GM21423 (cell line): ENCODE results near the gene GIPC2.
"Not testable (repeated sequence)": the region's sequence is repeated elsewhere in the genome, so short reads cannot be mapped to it uniquely, and the experiment has no call there.

Source experiments
- ATAC-seq: cut with Tn5 transposase; IDR thresholded peaks from one replicate; pipeline ENCODE4 v1.9.1; 2021; ENCODE audit warnings: mild to moderate bottlenecking, moderate library complexity; ENCODE audit not compliant: unreplicated experiment

GIPC2 gene, protein sequence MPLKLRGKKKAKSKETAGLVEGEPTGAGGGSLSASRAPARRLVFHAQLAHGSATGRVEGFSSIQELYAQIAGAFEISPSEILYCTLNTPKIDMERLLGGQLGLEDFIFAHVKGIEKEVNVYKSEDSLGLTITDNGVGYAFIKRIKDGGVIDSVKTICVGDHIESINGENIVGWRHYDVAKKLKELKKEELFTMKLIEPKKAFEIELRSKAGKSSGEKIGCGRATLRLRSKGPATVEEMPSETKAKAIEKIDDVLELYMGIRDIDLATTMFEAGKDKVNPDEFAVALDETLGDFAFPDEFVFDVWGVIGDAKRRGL

DNA sequence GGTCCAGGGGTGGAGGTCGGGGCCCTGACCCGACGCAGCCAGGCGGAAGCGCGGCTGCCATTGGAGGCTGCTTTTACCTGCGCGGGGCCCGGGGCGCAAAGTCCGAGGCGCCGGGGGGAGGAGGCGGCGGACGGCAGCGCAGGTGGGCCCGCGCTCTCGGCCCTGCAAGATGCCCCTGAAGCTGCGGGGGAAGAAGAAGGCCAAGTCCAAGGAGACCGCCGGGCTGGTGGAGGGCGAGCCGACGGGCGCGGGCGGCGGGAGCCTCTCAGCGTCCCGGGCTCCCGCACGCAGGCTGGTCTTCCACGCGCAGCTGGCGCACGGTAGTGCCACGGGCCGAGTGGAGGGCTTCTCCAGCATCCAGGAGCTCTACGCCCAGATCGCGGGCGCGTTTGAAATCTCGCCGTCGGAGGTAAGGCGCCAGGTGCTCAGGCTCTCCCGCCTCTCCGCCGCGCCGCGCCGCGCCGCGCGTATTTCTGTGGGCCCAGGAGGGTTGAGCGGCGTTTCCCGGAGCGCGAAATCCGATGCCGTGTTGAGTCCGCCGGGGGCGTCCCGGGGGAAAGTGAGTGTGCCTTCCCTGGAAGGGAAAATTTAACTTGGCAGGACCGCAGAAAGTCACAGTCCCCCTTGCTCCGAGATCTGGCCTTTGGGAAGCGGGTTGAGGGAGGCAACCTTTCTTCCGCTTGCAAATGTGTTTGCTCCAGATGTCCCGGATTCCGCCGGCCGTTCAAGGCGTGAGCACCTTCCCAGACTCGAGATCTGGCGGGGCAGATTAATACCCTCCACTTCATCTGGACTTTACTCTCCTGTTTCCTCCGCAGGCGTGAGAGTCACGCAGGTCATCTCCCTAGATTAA is at the start of gene GIPC2:
TSS of gene GIPC2 (plus strand) at position 41 of the 853 bp plus-strand sequence. CDS start at position 170, 129 bp downstream.
- no peak for ATAC-seq

DNA sequence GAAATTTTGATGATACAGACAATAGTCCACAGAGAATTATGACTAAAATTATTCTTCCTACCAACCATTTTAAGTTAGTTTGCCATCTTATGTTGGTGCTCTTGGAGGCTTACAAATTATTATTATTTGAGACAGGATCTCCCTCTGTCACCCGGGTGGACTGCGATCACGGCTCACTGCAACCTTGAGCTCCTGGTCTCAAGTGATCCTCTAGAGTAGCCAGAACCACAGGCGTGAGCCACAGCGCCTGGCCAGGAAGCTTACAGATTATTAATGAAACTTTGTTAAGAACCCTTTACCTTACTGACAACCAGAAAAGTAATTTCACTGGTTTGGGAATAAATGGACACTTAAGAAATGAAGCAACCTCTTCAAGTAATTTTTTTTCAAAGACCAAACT is 49.0 kb upstream of the GIPC2 start:
- no peak for ATAC-seq

DNA sequence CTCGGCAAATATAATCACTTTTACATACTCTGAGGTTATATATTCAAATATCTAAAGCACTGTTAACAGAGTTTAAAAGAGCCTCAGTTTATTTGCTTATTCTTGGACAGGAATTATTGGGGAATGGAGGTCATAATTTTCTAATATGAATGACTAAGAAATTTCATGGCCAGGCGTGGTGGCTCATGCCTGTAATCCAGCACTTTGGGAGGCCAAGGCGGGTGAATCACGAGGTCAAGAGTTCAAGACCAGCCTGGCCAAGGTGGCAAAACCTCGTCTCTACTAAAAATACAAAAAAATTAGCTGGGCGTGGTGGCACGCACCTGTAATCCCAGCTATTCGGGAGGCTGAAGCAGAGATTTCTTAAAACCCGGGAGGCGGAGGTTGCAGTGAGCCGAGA is 45.2 kb upstream of the GIPC2 start:
- ATAC-seq, result not testable (repeated sequence)

DNA sequence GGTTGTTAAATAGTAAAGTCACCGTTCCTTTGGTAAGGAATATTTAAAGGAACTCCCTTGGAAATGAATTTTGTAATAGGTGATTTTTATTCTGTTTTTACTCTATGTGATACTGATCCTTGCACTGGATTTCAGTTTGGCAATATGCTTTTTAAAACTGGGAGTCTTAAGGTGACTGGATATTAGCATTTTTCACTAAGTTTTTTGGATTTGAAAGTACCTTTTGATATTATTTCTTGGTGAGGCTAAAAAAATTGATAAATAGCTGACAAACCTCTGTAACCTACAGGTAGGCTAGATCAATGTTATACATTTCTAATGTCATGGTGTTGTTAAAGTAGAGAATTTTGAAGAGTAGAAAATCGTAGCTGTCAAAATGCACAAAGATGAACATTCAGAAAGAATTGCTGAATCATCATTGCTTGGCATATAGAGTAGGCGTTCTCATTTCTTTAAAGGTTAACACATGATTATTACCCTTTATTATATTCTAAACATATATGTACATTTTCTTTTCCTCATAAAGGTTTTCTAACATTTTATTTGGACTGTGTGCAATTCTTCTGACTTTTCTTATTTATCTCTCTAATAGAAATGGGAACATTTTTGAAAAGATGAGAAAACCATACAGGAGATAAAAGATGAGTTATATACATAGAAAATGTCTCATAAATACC is 42.6 kb upstream of the GIPC2 start:
- ATAC-seq, result no peak

DNA sequence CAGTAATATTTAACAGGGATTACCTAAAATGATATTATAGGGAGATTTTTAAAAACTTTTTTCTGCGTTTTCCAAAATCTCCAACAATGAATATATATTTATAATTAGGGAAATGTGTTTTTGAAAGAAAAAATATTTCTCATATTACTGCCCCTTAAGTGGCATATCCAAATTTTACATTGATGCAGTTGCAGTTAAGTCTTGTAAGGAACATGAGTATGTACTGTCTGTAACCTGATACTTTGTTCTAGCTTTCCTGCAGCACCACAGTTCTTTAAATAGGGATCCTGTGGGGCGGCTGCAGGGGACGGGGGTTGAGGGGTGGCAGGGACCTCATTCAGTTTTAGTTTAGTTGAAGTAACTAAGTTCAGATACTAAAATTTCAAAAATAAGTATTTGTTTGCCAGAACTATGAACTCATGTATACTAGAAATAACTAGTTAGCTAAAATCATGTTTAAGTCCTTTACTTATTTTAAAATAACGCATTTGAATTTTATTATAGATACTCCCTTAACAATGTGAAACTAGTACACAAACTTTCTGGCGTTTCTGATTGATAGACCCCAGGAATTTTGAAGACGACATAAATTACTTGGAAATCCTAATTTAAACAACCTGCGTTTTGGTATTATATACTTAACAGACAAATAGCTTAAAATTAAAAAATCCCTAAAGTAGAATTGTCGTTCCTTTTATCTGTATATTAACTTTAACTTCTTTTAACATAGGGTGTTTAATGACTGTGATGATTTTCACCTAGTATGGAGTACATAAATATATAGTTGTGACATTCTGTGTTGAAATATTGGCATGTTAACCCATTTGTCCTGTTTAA is 41.7 kb upstream of the GIPC2 start:
- peak; percentile 44 for ATAC-seq

DNA sequence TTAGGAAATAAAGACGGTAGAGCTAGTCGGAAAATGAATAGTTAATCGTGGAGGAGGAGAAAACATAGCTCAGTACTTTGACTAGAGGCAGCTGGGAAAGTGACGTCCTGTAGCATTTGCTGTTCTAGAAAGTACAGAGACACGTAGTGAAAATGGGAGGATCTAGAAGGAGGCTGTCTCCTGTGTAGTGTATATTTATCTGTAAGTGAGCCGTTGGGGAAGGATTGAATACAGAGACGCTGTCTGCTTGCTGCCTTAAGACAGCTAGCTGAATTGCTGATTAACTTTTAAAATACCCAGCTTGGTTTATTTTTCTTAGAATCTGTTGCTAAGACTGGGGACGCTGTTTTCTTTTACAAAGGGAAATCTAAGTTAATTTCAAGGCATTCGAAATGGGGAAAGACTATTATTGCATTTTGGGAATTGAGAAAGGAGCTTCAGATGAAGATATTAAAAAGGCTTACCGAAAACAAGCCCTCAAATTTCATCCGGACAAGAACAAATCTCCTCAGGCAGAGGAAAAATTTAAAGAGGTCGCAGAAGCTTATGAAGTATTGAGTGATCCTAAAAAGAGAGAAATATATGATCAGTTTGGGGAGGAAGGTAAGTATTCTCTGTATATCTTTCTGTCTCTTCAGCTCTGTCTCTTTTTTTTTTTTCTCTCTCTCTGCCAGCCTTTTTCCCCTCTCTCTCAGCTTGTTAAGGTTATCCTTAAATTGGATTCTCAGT is 40.9 kb upstream of the GIPC2 start, which contains the start of gene DNAJB4:
TSS of gene DNAJB4 (plus strand) at position 221 of the 729 bp plus-strand sequence. CDS start at position 393, 172 bp downstream.
- peak; percentile 98 for ATAC-seq

DNA sequence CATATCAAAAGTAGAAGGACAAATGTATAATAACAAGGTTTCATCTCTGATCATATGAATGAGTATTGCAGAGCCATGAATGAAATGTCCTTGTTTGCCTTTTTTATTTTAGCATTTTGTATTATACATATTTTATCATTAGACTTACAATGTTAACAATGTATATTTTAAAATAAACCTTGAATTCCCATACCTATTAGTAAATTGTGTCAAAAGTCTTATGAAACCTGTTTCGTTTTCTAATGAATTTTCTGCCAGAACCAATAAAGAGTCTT is 40.4 kb upstream of the GIPC2 start:
- no peak for ATAC-seq

DNA sequence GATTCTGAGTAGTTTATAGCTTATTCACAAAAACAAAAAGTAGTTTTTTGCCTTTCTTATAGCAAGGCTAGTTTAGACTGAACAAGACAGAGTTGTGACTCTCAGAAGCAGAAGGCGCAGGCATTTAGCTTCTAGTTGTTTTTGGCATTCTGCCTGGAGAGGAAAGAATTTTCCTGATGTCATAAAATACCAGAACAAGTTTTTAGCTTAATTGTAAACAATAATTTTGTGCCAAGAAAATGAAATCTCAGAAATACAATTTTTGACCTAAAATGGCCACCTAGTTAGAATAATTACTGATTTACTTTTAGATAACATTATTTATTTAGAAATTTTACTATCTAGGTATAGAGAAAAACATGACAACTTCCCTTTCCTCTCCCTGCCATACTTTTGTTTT is 40.0 kb upstream of the GIPC2 start:
- ATAC-seq, result no peak

DNA sequence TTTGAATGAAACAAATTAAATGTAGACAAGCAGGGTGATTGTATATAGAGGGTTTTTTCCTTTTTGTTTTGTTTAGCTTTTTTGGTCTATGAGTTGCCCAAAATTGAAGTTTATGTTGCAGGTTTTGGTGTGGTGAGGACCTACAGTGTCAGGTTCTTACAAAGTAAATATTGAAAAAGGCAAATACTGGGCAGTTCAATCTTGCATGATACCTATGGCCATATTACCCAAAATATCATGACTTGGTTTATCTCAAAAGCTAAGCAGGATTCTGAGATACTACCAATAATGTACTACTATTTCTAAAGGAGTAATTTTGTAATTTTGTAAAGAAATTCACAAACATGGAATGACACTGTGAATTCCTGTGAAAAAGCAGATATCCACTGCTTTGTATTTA is 39.2 kb upstream of the GIPC2 start:
- ATAC-seq, result no peak

DNA sequence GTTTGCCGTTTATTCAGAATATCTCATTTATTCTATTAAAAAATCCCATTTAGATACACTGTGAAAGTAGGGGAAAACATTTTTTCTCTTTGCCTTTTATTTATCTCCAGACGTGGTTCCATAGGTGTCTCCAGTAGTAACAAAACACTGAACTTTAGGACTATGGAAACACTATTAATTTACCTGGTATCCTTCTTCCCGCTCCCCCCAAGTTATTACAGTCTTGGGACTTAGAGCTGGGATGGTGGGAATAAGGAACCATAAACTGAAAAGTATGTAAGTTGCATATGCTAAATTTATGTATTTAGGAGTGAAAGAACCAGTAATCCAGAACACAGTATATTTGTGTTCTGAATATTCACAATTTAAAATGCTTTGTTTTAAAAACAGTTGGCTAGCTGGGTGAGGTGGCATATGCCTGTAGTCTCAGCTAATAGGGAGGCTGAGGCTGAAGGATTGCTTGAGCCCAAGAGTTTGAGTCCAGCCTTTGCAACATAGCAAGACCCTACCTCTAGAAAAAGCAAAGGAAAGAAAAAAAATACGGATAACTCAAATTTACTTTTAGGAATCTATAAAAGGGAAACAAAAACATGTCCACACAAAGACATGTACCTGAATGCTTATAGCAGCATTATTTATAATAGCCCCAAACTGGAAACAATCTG is 38.0 kb upstream of the GIPC2 start:
- ATAC-seq, result no peak

DNA sequence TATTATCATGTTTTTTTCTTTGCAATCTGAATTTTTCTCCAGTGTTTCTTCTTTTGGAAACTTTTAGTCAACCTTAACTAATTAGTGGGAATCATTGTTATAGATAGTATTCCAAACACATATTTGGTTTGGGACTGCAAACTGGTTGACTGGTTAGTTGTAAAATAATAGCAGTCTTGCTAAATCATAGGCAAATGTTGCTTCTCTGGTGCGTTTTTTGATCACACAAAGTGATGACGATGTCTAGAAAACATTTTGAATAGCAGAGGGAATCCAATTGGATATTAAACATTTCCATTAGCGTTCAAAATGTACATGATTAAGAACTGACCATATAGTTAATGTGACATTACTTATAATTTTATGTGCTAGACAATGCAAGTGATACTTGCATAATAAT is 36.5 kb upstream of the GIPC2 start:
- no peak for ATAC-seq

DNA sequence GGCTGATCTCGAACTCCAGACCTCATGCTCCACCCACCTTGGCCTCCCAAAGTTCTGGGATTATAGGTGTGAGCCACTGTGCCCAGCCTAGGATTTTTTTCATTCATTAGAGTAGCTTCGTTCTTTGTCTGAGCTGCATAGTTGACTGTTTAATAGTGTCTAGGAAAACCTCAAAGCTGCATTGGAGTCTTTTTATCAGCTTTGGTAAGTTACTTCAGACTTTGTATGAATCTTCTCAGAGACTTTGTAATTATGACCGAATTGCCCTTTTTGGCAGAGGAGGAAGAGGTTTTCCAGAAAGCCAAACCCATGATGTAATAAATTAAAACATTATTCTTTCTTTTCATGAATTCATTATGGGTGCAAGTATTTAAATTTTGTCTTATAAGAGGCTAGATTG is 35.9 kb upstream of the GIPC2 start:
- ATAC-seq, result no peak

DNA sequence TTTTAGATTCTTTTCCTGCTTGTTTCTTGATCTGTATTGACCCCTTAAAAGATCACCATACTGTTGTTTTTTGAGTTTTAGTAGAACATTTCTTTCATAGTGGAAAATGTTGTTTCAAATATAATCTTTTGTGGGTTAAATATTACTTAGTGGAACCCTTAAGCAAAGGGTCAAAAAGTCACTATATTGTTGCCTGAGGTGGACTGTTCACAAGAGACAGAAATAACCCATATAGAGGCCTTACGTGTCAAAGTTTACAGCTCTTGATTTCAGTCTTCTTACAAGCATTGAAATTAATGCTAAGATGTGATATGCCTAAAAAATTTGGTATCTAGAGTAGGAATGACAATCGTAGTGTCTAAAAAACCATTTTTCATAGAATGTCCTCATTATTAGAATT is 34.7 kb upstream of the GIPC2 start:
- no peak for ATAC-seq

DNA sequence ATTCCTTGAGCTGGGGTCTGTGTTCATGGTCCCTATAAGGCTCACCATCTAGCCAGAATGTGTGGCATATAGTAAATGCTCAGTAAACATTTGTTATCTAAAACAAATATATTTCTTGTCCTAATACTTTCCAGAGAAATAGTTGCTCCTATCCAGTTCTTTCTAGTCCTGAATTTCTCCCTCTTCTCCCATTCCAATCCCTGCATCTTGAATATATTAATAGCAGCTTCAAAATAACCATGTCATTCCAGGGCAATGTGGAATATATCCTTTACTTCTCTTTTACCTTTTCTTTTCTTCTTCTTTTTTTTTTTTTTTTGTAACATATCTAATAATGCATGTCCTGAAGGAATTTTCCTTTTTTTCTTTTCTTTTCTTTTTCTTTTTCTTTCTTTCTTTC is 30.6 kb upstream of the GIPC2 start:
- ATAC-seq, result no peak

DNA sequence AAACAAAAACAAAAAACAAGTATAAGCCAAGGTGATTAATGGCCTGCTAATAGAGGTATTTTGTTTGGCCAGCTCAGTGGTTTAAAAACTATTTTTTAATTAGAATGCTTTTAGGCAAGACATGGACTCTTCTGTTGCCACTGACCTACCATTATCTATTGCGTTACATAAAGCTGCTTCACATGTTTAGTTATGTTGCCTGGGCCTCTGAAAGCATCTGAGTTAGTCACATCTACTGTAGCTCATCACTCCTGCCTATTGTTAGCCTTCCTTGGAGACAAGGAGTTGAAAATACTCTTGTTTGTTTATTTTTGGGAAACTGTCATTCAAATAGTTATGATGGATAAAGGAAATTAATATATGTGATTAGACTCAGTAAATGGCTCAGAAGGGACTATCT is 26.7 kb upstream of the GIPC2 start:
- no peak for ATAC-seq

DNA sequence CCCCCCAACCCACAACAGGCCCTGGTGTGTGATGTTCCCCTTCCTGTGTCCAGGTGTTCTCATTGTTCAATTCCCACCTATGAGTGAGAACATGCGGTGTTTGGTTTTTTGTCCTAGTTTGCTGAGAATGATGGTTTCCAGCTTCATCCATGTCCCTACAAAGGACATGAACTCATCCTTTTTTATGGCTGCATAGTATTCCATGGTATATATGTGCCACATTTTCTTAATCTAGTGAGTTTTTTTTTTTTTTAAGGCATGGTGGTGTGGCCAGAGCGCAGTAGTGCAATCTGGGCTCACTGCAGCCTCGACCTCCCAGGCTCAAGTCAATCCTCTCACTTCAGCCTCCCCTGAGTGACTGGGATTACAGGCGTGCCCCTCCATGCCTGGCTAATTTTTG is 24.6 kb upstream of the GIPC2 start:
- not testable (repeated sequence) for ATAC-seq

DNA sequence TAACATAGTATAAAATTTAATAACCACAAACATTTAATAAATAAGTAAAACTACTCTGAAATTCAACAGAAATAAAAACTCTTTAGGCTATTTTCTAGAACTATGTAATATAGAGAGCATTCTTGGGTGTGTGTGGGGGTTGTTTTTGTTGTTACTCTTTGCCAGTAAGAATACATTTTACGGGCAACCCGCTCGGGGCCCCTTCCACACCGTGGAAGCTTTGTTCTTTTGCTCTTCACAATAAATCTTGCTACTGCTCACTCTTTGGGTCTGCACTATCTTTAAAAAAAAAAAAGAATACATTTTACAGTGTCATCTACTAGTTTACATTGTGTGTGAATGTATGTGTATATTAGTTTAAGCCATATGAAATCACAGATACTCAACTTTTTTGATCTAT is 16.0 kb upstream of the GIPC2 start:
- no peak for ATAC-seq

DNA sequence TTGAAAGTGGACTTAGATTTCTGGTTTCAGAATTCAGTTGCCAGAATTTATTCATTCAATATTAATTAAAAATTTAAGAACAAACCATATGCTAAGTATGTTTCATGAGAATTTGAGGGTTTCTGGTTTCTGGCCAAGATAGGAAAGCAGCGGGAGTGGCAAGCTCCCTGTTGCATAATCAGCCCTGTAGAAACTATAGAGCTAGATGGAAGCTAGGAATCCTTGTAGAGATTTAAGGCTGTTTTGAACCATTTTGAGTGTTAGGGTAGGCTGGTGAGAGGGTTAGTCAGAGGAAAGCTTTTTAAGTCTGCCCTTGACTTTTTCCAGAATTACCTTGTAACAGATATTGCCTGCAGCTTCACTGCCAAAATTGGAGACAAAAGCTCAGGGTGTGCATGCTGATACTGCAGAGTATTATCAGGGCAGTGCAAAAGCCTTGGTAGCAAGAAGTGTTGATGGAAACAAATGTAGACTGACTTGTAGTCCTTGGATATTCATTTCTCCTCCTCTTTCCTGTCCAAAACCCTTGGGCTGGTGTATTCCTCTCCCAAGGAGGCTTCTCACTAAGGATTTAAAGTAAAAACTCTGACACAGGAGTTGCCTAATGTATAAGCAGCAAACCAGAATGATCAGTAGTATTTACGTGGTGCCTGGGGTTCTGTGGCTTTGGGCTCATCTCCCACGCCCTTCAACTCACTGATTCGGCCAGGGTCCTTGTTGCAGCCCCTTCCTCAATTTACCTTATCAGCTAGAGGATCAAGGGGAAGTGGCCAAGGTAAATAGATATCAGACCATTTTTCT is 12.6 kb upstream of the GIPC2 start:
- ATAC-seq, result no peak

DNA sequence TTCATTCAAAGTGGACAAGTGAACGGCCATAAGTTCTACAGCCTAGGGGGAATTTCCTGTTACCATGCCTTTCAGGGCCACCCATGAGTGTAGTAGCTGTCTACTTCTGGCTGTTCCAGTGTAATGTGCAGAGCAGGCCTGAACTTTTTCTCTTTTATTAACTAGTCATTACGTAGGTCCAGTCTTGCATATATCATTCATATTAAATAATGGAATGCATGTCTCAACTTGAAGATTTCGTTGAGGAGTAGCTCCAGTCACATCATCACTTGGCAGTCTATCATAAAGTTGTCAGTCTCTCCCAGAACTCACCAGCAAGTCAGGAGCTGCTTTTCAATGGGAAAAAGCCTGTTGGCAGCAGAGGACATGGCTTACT is 12.0 kb upstream of the GIPC2 start:
- no peak for ATAC-seq
